Measurements from ENCODE around the gene INHBC.

DNA sequence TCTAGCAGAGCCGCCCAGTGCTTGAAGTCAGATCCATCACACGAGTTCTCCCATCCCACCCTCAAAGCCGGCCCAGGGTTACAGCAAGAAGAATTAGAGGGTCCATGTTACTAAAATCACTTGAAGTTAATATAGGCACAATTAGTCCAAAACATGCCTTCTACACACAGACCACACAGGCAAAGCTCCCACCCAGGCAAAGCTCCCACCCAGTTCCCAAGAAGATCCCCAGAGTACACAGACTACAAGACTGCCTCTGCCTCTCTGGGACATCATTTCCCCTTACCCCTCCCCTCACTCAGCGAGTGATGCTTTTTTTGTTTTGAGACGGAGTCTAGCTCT is 28.3 kb downstream of the INHBC start:
- TF ChIP-seq CTCF (IDR thresholded peaks at IDR 0.05) (no peak), POLR2A (IDR thresholded peaks at IDR 0.05) (no peak)

Data from testis (tissue), 2 donors.